DND-41 (cell line): Measurements from ENCODE around the gene FBRSL1.

Experiments
- ATAC-seq: fragments of 200-7000 bp; cut with Tn5 transposase; 3 replicates; pipeline ENCODE4 v1.9.1; 2021; ENCODE audit warnings: low read depth; ENCODE audit not compliant: insufficient read depth
- DNase-seq: peaks from one replicate; pipeline ENCODE4 v3.0.0-alpha.2; 2020
- H2AFZ ChIP-seq: 2 replicates; pipeline ENCODE4 v1.6.0; 2012; ENCODE audit warnings: low read depth, low read length
- H3K27ac ChIP-seq: 2 replicates; pipeline ENCODE4 v1.5.1; 2012; ENCODE audit warnings: low read length, inconsistent platforms
- H3K27me3 ChIP-seq: fragments of 200-600 bp; sonication (generic); 2 replicates; pipeline ENCODE4 v1.6.0; 2012; ENCODE audit warnings: low read length, mild to moderate bottlenecking, inconsistent platforms; ENCODE audit not compliant: insufficient read depth, poor library complexity
- H3K36me3 ChIP-seq: 2 replicates; pipeline ENCODE4 v1.5.1; 2012; ENCODE audit warnings: low read length, inconsistent platforms; ENCODE audit not compliant: insufficient read depth
- H3K4me1 ChIP-seq: 2 replicates; pipeline ENCODE4 v1.5.1; 2012; ENCODE audit warnings: mild to moderate bottlenecking, low read length; ENCODE audit not compliant: insufficient read depth
- H3K4me2 ChIP-seq: 2 replicates; pipeline ENCODE4 v1.6.0; 2012; ENCODE audit warnings: mild to moderate bottlenecking, moderate library complexity, low read length, inconsistent platforms; ENCODE audit not compliant: insufficient read depth
- H3K4me3 ChIP-seq, 2 experiments: fragments of 200-600 bp in 1 of 2; shearing (Covaris generic) in 1 of 2; 2 replicates each; pipeline ENCODE4 v1.5.1; 2012 to 2016; ENCODE audit warnings: inconsistent platforms in 2 of 2, low read length in 2 of 2, mild to moderate bottlenecking in 2 of 2, low read depth in 1 of 2, moderate library complexity in 1 of 2
- H3K79me2 ChIP-seq: 2 replicates; pipeline ENCODE4 v1.6.0; 2012; ENCODE audit warnings: low read length, inconsistent platforms; ENCODE audit not compliant: insufficient read depth
- H3K9ac ChIP-seq: 2 replicates; pipeline ENCODE4 v1.6.0; 2012; ENCODE audit warnings: low read depth, mild to moderate bottlenecking, inconsistent platforms, low read length, moderate library complexity
- H3K9me3 ChIP-seq: 2 replicates; pipeline ENCODE4 v1.5.1; 2012; ENCODE audit warnings: low read length, moderate library complexity, mild to moderate bottlenecking, inconsistent platforms; ENCODE audit not compliant: insufficient read depth, severe bottlenecking
- H4K20me1 ChIP-seq: 2 replicates; pipeline ENCODE4 v1.6.0; 2012; ENCODE audit warnings: low read length; ENCODE audit not compliant: insufficient read depth
- EZH2 ChIP-seq: IDR thresholded peaks from 3 replicates; pipeline ENCODE4 v1.6.1; 2012; ENCODE audit warnings: borderline replicate concordance, low read depth, mild to moderate bottlenecking, moderate library complexity, low read length, inconsistent platforms; ENCODE audit not compliant: severe bottlenecking
- TF ChIP-seq, protein P1 (sequence below): IDR thresholded peaks from 2 replicates; pipeline ENCODE4 v1.5.1; 2012; ENCODE audit warnings: borderline replicate concordance, low read length, moderate library complexity, mild to moderate bottlenecking; ENCODE audit not compliant: poor library complexity, severe bottlenecking; ENCODE audit errors: extremely low read depth

The FBRSL1 gene

GRCh38 chr12:132458846-132459641 is 30.9 kb upstream of the FBRSL1 start:
- Histone ChIP-seq H3K79me2 (no peaks in the 10 kb centered on the region), H3K4me2 (no peak overlapping the region), H2AFZ (no peak overlapping the region), H3K9me3 (no peaks in the 10 kb centered on the region), H4K20me1 (no peaks in the 10 kb centered on the region), H3K4me3 (no peak overlapping the region), H3K27ac (no peak overlapping the region), H3K27me3 (no peaks in the 10 kb centered on the region), H3K4me1 (no peaks in the 10 kb centered on the region), H3K9ac (no peak overlapping the region), H3K36me3 (no peaks in the 10 kb centered on the region)
- no peak for ATAC-seq
- TF ChIP-seq, protein P1, sequence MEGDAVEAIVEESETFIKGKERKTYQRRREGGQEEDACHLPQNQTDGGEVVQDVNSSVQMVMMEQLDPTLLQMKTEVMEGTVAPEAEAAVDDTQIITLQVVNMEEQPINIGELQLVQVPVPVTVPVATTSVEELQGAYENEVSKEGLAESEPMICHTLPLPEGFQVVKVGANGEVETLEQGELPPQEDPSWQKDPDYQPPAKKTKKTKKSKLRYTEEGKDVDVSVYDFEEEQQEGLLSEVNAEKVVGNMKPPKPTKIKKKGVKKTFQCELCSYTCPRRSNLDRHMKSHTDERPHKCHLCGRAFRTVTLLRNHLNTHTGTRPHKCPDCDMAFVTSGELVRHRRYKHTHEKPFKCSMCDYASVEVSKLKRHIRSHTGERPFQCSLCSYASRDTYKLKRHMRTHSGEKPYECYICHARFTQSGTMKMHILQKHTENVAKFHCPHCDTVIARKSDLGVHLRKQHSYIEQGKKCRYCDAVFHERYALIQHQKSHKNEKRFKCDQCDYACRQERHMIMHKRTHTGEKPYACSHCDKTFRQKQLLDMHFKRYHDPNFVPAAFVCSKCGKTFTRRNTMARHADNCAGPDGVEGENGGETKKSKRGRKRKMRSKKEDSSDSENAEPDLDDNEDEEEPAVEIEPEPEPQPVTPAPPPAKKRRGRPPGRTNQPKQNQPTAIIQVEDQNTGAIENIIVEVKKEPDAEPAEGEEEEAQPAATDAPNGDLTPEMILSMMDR = no peak
- TF ChIP-seq EZH2 = no peak
- no peak for DNase-seq

GRCh38 chr12:132460571-132460970 is 29.4 kb upstream of the FBRSL1 start:
- no peaks in the 10 kb centered on the region for H3K27me3 ChIP-seq
- no peaks in the 10 kb centered on the region for H3K4me1 ChIP-seq
- H3K79me2 ChIP-seq = no peaks in the 10 kb centered on the region
- H3K9ac ChIP-seq = no peak overlapping the region
- H4K20me1 ChIP-seq = no peaks in the 10 kb centered on the region
- peak; percentile 35 for DNase-seq
- no peak overlapping the region for H3K4me3 ChIP-seq
- no peak overlapping the region for H3K27ac ChIP-seq
- no peaks in the 10 kb centered on the region for H3K9me3 ChIP-seq
- ATAC-seq = no peak
- no peak overlapping the region for H3K4me2 ChIP-seq
- no peaks in the 10 kb centered on the region for H3K36me3 ChIP-seq
- no peak overlapping the region for H2AFZ ChIP-seq
- TF ChIP-seq EZH2 = no peak
- TF ChIP-seq, protein P1 = peak; percentile 59

DNA sequence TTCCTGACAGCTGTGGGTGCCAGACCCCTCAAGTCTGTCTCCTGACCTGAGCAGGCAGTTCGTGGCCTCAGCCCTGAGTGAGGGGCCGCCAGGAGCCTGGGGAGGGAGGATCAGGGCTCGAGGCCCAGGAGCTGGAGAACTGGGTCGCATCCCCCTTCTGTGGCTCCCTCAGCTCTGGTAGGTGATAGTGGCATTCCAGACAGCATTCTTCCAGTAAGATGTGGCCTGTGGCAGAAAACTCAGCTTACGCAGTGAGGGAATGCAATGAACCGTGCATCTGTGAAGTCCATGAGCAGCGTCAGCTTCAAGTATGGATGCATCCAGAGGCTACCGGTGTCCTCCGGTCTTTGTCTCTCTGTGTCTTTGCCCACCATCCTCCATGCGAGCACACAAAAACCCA is 28.4 kb upstream of the FBRSL1 start:
- no peak for DNase-seq
- H3K4me3 ChIP-seq = no peak overlapping the region
- no peaks in the 10 kb centered on the region for H4K20me1 ChIP-seq
- TF ChIP-seq, protein P1 = no peak
- TF ChIP-seq EZH2 = no peak
- no peak for ATAC-seq
- no peaks in the 10 kb centered on the region for H3K27me3 ChIP-seq
- no peaks in the 10 kb centered on the region for H3K79me2 ChIP-seq
- no peaks in the 10 kb centered on the region for H3K4me1 ChIP-seq
- no peak overlapping the region for H3K9ac ChIP-seq
- no peak overlapping the region for H2AFZ ChIP-seq
- H3K4me2 ChIP-seq = no peak overlapping the region
- no peaks in the 10 kb centered on the region for H3K36me3 ChIP-seq
- H3K9me3 ChIP-seq = no peaks in the 10 kb centered on the region
- H3K27ac ChIP-seq = no peak overlapping the region
